Thymus (tissue), 11 donors: ENCODE measurements around the gene GSDMA. TPM values are rescaled to one million over a fixed set of nuclear protein-coding genes. Genes with fewer than 3 reads are reported as not detected.

Experiments
- DNase-seq, 9 donors: peaks; one replicate each; pipeline ENCODE4 v3.0.0-alpha.2; 2013; ENCODE audit warnings: low spot score in 9 of 9, low read depth in 6 of 9, missing footprints in 1 of 9
- H3K27ac ChIP-seq, 2 donors: one replicate each; pipeline ENCODE4 v1.5.1; 2013; ENCODE audit warnings: control low read depth in 1 of 2, low read depth in 1 of 2, low read length in 1 of 2, mild to moderate bottlenecking in 1 of 2, moderate library complexity in 1 of 2
- H3K27me3 ChIP-seq, 2 donors: one replicate each; pipeline ENCODE4 v1.5.1; 2013; ENCODE audit warnings: low read length in 1 of 2; ENCODE audit not compliant: control insufficient read depth in 2 of 2, insufficient read depth in 1 of 2
- H3K36me3 ChIP-seq, 2 donors: one replicate each; pipeline ENCODE4 v1.5.1; 2013; ENCODE audit warnings: low read length in 1 of 2, mild to moderate bottlenecking in 1 of 2, moderate library complexity in 1 of 2; ENCODE audit not compliant: control insufficient read depth in 2 of 2, insufficient read depth in 2 of 2
- H3K4me1 ChIP-seq, 2 donors: one replicate each; pipeline ENCODE4 v1.5.1; 2013; ENCODE audit warnings: low read length in 2 of 2; ENCODE audit not compliant: control insufficient read depth in 2 of 2, insufficient read depth in 2 of 2
- H3K4me3 ChIP-seq, 2 donors: one replicate each; pipeline ENCODE4 v1.5.1; 2013; ENCODE audit warnings: low read length in 2 of 2, control low read depth in 1 of 2, mild to moderate bottlenecking in 1 of 2
- H3K9me3 ChIP-seq, 2 donors: one replicate each; pipeline ENCODE4 v1.5.1; 2013; ENCODE audit warnings: low read length in 1 of 2, mild to moderate bottlenecking in 1 of 2; ENCODE audit not compliant: control insufficient read depth in 2 of 2, insufficient read depth in 1 of 2
- WGBS: extraction: QIAGEN DNeasy Blood & Tissue Kit; methylation state at CpG from one replicate; pipeline ENCODE4 v1.1.7; 2013; 5-methylcytosine and 5-hydroxymethylcytosine counted together
- polyA plus RNA-seq: library from polyadenylated mRNA; stranded (reverse); fragments of 200-250 nt; gene quantifications from one replicate; pipeline ENCODE4 v1.2.3, GENCODE V29; 2013
- total RNA-seq: library from RNA; stranded (reverse); fragments of 120-200 nt; gene quantifications from one replicate; pipeline ENCODE4 v1.2.4, GENCODE V29; 2013
- donor health status: healthy.

GSDMA gene
- total and polyA plus RNA-seq, 2 donors, result 0.57 to 1.7 TPM

DNA sequence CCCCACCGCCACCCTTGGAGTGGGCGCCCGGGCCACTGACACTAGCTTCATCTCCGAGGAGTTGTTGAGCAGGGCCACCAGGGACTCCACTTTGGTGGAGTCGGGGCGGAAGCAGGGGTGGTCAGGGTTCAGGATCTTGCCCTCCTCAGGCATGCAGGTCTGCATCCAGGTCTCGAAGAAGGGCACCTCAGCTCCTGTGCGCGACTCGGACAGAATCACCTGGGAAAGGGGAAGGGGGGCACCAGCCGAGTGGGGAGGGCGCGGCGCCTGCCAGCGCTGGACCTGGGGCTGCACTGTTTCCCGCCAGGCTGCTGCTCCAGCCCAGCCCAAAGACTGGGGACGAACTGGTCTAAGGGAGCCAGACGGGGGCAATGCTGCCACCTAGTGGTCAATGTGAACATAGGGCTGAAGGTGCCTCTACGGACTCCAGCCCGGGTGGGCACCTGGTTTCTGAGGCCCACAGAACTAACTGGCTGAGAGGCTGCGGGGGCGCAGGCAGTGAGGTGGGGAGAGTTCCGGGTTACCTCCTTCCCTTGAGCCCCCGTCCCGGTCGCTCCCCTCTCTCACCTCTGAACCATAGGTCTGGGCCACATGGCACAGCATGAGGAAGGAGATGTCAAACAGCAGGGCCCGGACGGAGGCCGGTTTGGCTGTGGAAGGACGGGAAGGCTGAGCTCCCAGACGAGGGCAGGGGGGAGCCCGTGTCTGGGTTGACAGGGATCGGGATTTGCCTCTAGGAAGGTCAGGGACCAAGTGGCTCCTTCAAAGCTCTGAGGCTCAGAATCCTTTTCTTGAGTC lies 64.2 kb downstream of the GSDMA start:
- peaks cover 0 to 4% of the 10 kb centered on the region in 2 donors for H3K9me3 ChIP-seq
- peaks cover 11 to 17% of the 10 kb centered on the region in 2 donors for H3K4me1 ChIP-seq
- H3K27ac ChIP-seq, result no peak overlapping the region
- H3K4me3 ChIP-seq, result no peak overlapping the region
- peak; percentile 29 to 81 (median 65) for DNase-seq
- no peaks in the 10 kb centered on the region for H3K27me3 ChIP-seq
- peaks cover 77 to 92% of the 10 kb centered on the region in 2 donors for H3K36me3 ChIP-seq
- 64% methylated on average over 33 of the region's 33 CpGs for WGBS

Other genes starting within 250 kb of the GSDMA start
- gene MIEN1, start 232.5 kb upstream of the GSDMA start, total RNA-seq, result 56.4 TPM
- 84.3 TPM for gene MIEN1, start 232.5 kb upstream of the GSDMA start, polyA plus RNA-seq
- 1.3 TPM for gene GRB7, start 225.1 kb upstream of the GSDMA start, total RNA-seq
- 4.1 TPM for gene GRB7, start 225.1 kb upstream of the GSDMA start, polyA plus RNA-seq
- gene IKZF3, start 98.7 kb upstream of the GSDMA start, total RNA-seq, result 31.5 TPM
- gene IKZF3, start 98.7 kb upstream of the GSDMA start, polyA plus RNA-seq, result 23.9 TPM
- not detected for gene ZPBP2, start 94.8 kb upstream of the GSDMA start, total RNA-seq
- gene ZPBP2, start 94.8 kb upstream of the GSDMA start, polyA plus RNA-seq, result 0.11 TPM
- 13.2 TPM for gene GSDMB, start 44.4 kb upstream of the GSDMA start, total RNA-seq
- 122 TPM for gene GSDMB, start 44.4 kb upstream of the GSDMA start, polyA plus RNA-seq
- 170 TPM for gene ORMDL3, start 35.4 kb upstream of the GSDMA start, total RNA-seq
- 67.6 TPM for gene ORMDL3, start 35.4 kb upstream of the GSDMA start, polyA plus RNA-seq
- gene LRRC3C, start 35.3 kb upstream of the GSDMA start, total RNA-seq, result not detected
- 0.05 TPM for gene LRRC3C, start 35.3 kb upstream of the GSDMA start, polyA plus RNA-seq
- gene PSMD3, start 17.8 kb downstream of the GSDMA start, total RNA-seq, result 71.8 TPM
- 48.1 TPM for gene PSMD3, start 17.8 kb downstream of the GSDMA start, polyA plus RNA-seq
- gene CSF3, start 52.4 kb downstream of the GSDMA start, total RNA-seq, result 0.09 TPM
- 1.3 TPM for gene CSF3, start 52.4 kb downstream of the GSDMA start, polyA plus RNA-seq
- 22.2 TPM for gene MED24, start 91.4 kb downstream of the GSDMA start, total RNA-seq
- gene MED24, start 91.4 kb downstream of the GSDMA start, polyA plus RNA-seq, result 49.5 TPM
- 9.9 TPM for gene THRA, start 100.0 kb downstream of the GSDMA start, total RNA-seq
- 14.3 TPM for gene THRA, start 100.0 kb downstream of the GSDMA start, polyA plus RNA-seq
- gene NR1D1, start 137.6 kb downstream of the GSDMA start, total RNA-seq, result 0.85 TPM
- gene NR1D1, start 137.6 kb downstream of the GSDMA start, polyA plus RNA-seq, result 3.2 TPM
- 77.7 TPM for gene MSL1, start 159.0 kb downstream of the GSDMA start, total RNA-seq
- 126 TPM for gene MSL1, start 159.0 kb downstream of the GSDMA start, polyA plus RNA-seq
- gene CASC3, start 177.5 kb downstream of the GSDMA start, total RNA-seq, result 24.4 TPM
- gene CASC3, start 177.5 kb downstream of the GSDMA start, polyA plus RNA-seq, result 38.3 TPM
- 0.99 TPM for gene RAPGEFL1, start 214.5 kb downstream of the GSDMA start, total RNA-seq
- gene RAPGEFL1, start 214.5 kb downstream of the GSDMA start, polyA plus RNA-seq, result 17.4 TPM